ENCODE results near the gene ACTR3. TPM values are rescaled to one million over a fixed set of nuclear protein-coding genes. Genes with fewer than 3 reads are reported as not detected.

ACTR3 gene
- total and polyA plus RNA-seq, 8 donors: 41.6 to 189 (median 97.5) TPM

- intact Hi-C loops (cut with DNase I; ENCODE audit: low total_unique reads): no loop called here
- WGBS, 5 donors: 68 to 81% (median 72%) methylated on average over 58 to 93 of the region's 93 CpGs
- H3K4me3 ChIP-seq: no peak overlapping the region
- DNase-seq: peak in 1 of 2 donors; percentile 25
- H3K36me3 ChIP-seq: peaks cover 0 to 17% (median 15%) of the 10 kb centered on the region in 4 donors
- H3K27me3 ChIP-seq: no peaks in the 10 kb centered on the region
- TF ChIP-seq, protein P1, sequence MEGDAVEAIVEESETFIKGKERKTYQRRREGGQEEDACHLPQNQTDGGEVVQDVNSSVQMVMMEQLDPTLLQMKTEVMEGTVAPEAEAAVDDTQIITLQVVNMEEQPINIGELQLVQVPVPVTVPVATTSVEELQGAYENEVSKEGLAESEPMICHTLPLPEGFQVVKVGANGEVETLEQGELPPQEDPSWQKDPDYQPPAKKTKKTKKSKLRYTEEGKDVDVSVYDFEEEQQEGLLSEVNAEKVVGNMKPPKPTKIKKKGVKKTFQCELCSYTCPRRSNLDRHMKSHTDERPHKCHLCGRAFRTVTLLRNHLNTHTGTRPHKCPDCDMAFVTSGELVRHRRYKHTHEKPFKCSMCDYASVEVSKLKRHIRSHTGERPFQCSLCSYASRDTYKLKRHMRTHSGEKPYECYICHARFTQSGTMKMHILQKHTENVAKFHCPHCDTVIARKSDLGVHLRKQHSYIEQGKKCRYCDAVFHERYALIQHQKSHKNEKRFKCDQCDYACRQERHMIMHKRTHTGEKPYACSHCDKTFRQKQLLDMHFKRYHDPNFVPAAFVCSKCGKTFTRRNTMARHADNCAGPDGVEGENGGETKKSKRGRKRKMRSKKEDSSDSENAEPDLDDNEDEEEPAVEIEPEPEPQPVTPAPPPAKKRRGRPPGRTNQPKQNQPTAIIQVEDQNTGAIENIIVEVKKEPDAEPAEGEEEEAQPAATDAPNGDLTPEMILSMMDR (IDR thresholded peaks at IDR 0.05): peak in 3 of 7 experiments; percentile 41 to 65 (median 47)
- no peak for TF ChIP-seq POLR2AphosphoS5 (IDR thresholded peaks at IDR 0.05)
- TF ChIP-seq EP300 (IDR thresholded peaks at IDR 0.05): no peak
- TF ChIP-seq POLR2A (IDR thresholded peaks at IDR 0.05): no peak
- H3K4me1 ChIP-seq: peaks cover 0 to 13% (median 3%) of the 10 kb centered on the region in 4 donors
- peaks cover 4 to 6% (median 6%) of the 10 kb centered on the region in 4 donors for H3K9me3 ChIP-seq
- peak overlapping the region in 1 of 5 donors; percentile 22 for H3K27ac ChIP-seq
Observed at GRCh38 chr2:113979191-113980128, 89.6 kb downstream of the ACTR3 start.

GRCh38 chr2:113980946-113981345, 91.1 kb downstream of the ACTR3 start:
- 58 to 91% (median 87%) methylated on average over 4 of the region's 4 CpGs for WGBS, 5 donors
- H3K27ac ChIP-seq: no peak overlapping the region
- H3K9me3 ChIP-seq: peaks cover 4 to 6% (median 6%) of the 10 kb centered on the region in 4 donors
- H3K27me3 ChIP-seq: no peaks in the 10 kb centered on the region
- intact Hi-C loops (cut with DNase I; ENCODE audit: low total_unique reads): no loop called here
- peaks cover 0 to 4% (median 3%) of the 10 kb centered on the region in 4 donors for H3K36me3 ChIP-seq
- DNase-seq: no peak
- TF ChIP-seq POLR2AphosphoS5 (IDR thresholded peaks at IDR 0.05) (no peak), POLR2A (IDR thresholded peaks at IDR 0.05) (no peak), EP300 (IDR thresholded peaks at IDR 0.05) (no peak)
- TF ChIP-seq, protein P1 (IDR thresholded peaks at IDR 0.05): no peak
- no peak overlapping the region for H3K4me3 ChIP-seq
- H3K4me1 ChIP-seq: peaks cover 0 to 13% (median 3%) of the 10 kb centered on the region in 4 donors

DNA sequence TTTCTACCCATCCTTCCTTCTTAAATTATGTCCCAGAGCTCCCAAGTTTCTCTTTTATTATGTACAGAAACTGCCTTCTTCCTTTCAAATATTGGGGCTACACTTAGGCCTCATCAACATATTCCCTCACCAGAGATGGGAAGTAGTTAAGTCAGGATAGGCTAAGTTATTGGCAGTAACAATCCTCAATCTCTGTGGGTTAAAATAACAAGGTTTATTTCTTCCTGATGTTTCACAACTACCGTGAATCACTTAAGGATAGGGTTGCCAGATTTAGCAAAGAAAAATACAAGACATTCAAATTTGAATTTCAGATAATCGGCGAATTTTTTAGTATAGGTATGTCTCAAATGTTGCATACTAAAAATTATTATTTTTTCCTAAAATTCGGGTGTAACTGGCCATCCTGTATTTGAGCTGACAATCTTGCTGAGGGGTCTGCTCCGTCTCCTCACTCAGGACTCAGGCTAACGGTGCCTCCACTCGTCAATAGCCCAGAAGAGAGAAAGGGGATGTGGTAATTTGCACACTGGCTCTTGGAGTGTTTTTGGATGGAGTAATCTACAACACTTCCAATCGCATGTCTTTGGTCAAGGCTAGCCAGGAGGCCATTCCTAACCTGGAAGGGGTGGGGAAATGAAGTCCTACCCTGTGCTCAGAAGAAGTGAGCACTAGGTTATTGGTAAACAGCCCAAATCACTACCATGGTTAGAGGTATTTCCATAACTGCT, 91.7 kb downstream of the ACTR3 start:
- Histone ChIP-seq H3K36me3 (no peaks in the 10 kb centered on the region), H3K9me3 (peaks cover 4 to 6% (median 6%) of the 10 kb centered on the region in 4 donors), H3K4me1 (peaks cover 0 to 13% (median 3%) of the 10 kb centered on the region in 4 donors), H3K27ac (no peak overlapping the region), H3K4me3 (no peak overlapping the region), H3K27me3 (no peaks in the 10 kb centered on the region)
- DNase-seq: no peak
- intact Hi-C loops (cut with DNase I; ENCODE audit: low total_unique reads): no loop called here
- WGBS, 5 donors: 92 to 96% (median 94%) methylated on average over 8 of the region's 8 CpGs
- TF ChIP-seq EP300 (IDR thresholded peaks at IDR 0.05) (no peak), POLR2AphosphoS5 (IDR thresholded peaks at IDR 0.05) (no peak), POLR2A (IDR thresholded peaks at IDR 0.05) (no peak)
- TF ChIP-seq, protein P1 (IDR thresholded peaks at IDR 0.05): no peak
